PC-9 (cell line): ENCODE measurements around the gene FAM163B. TPM values are rescaled to one million over a fixed set of nuclear protein-coding genes. Genes with fewer than 3 reads are reported as not detected.

Experiments used
- BruUV-seq: library from RNA; stranded (reverse); fragments of 400-500 nt; replicated peaks from 2 replicates; lab custom pipeline; 2021; lab: Mats Ljungman, UMichigan
- CTCF ChIA-PET: fragments of 300-600 bp; sonication (Branson Sonifier 250); formaldehyde crosslinking; loops from one replicate; lab custom pipeline; 2022; ENCODE audit warnings: antibody characterized with exemption; lab: Charles Lee
- POLR2A ChIA-PET: fragments of 300-600 bp; sonication (Branson Sonifier 250); formaldehyde crosslinking; loops from one replicate; lab custom pipeline; 2022; ENCODE audit warnings: antibody characterized with exemption; ENCODE audit not compliant: unreplicated experiment; lab: Charles Lee
- DNase-seq, 2 experiments: peaks; one replicate each; pipeline versions ENCODE4 v3.0.0 to v3.0.0-alpha.2; 2015 to 2022; ENCODE audit warnings: mixed read lengths in 1 of 2
- H2AFZ ChIP-seq: fragments of 200-600 bp; sonication (generic); 2 replicates; pipeline ENCODE4 v1.8.1; 2017; ENCODE audit warnings: antibody characterized with exemption
- H3F3A ChIP-seq: fragments of 200-600 bp; sonication (generic); 2 replicates; pipeline ENCODE4 v1.8.1; 2017; ENCODE audit warnings: antibody characterized with exemption, mild to moderate bottlenecking, low read depth; ENCODE audit not compliant: insufficient read depth
- H3K27ac ChIP-seq: fragments of 200-600 bp; sonication (generic); 2 replicates; pipeline ENCODE4 v1.6.1; 2016; ENCODE audit warnings: mixed run types
- H3K27me3 ChIP-seq: fragments of 200-600 bp; sonication (generic); 2 replicates; pipeline ENCODE4 v1.6.1; 2016; ENCODE audit warnings: low read depth, mixed run types; ENCODE audit not compliant: insufficient read depth
- H3K36me3 ChIP-seq: fragments of 200-600 bp; sonication (generic); 2 replicates; pipeline ENCODE4 v1.6.1; 2016; ENCODE audit warnings: low read depth, mixed run types
- H3K4me1 ChIP-seq: fragments of 200-600 bp; sonication (generic); replicated peaks from 2 replicates; pipeline ENCODE4 v1.6.1; 2016; ENCODE audit warnings: mixed run types; ENCODE audit not compliant: insufficient read depth
- H3K4me2 ChIP-seq: fragments of 200-600 bp; sonication (generic); 2 replicates; pipeline ENCODE4 v1.6.1; 2017; ENCODE audit warnings: mixed run types
- H3K4me3 ChIP-seq: fragments of 200-600 bp; sonication (generic); 2 replicates; pipeline ENCODE4 v1.6.1; 2016; ENCODE audit warnings: mixed run types
- H3K79me2 ChIP-seq: fragments of 200-600 bp; sonication (generic); 2 replicates; pipeline ENCODE4 v1.6.1; 2017; ENCODE audit warnings: low read depth, mixed run types
- H3K9me2 ChIP-seq: fragments of 200-600 bp; sonication (generic); 2 replicates; pipeline ENCODE4 v1.8.1; 2017; ENCODE audit warnings: mild to moderate bottlenecking; ENCODE audit not compliant: insufficient read depth
- H3K9me3 ChIP-seq: fragments of 200-600 bp; sonication (generic); 2 replicates; pipeline ENCODE4 v1.8.1; 2016; ENCODE audit warnings: low read depth; ENCODE audit not compliant: insufficient read depth
- H4K20me1 ChIP-seq: fragments of 200-600 bp; sonication (generic); 2 replicates; pipeline ENCODE4 v1.8.1; 2017; ENCODE audit not compliant: insufficient read depth
- CTCF ChIP-seq: fragments of 200-600 bp; sonication (generic); conservative IDR thresholded peaks from 2 replicates; pipeline ENCODE4 v1.6.1; 2017; ENCODE audit warnings: mixed run types, antibody characterized with exemption, mild to moderate bottlenecking, moderate library complexity
- EZH2 ChIP-seq: fragments of 200-600 bp; sonication (generic); IDR thresholded peaks from 2 replicates; pipeline ENCODE4 v1.8.0; 2017; ENCODE audit warnings: antibody characterized with exemption, low read depth
- intact Hi-C: fragments of 100-400 bp; cut with micrococcal nuclease; formaldehyde crosslinking; loops from one replicate; pipeline ENCODE4 v1.10.0; 2022; ENCODE audit not compliant: unreplicated experiment
- total RNA-seq: library from RNA; stranded (reverse); gene quantifications from 2 replicates; pipeline ENCODE4 v1.2.3, GENCODE V29; 2021

FAM163B gene
- total RNA-seq, 1 experiment from 2014 or later: not detected

- Histone ChIP-seq H3F3A (no peaks in the 10 kb centered on the region), H4K20me1 (no peaks in the 10 kb centered on the region; the same call in 1 of the 2 replicates), H3K4me1 (no peaks in the 10 kb centered on the region), H3K27ac (no peak overlapping the region), H3K36me3 (no peaks in the 10 kb centered on the region), H3K9me3 (no peaks in the 10 kb centered on the region), H3K4me3 (no peak overlapping the region), H3K9me2 (no peaks in the 10 kb centered on the region), H3K27me3 (peaks cover 100% of the 10 kb centered on the region), H3K79me2 (no peaks in the 10 kb centered on the region), H2AFZ (no peak overlapping the region), H3K4me2 (no peak overlapping the region)
- CTCF ChIA-PET: no interaction called here
- intact Hi-C loops: loop anchor here (5.0 kb wide), 1 partner anchor 567 kb away; no protein-coding TSS in a partner anchor
- no TSS peak for BruUV-seq
- POLR2A ChIA-PET: no interaction called here
- no peak for DNase-seq
- TF ChIP-seq CTCF (no peak), EZH2 (no peak)
Observed at GRCh38 chr9:133529874-133530273, 79.3 kb downstream of the FAM163B start.

- Histone ChIP-seq H3K9me3 (no peaks in the 10 kb centered on the region), H3K79me2 (no peaks in the 10 kb centered on the region), H3K4me3 (no peak overlapping the region), H3K36me3 (no peaks in the 10 kb centered on the region), H2AFZ (no peak overlapping the region), H3K27ac (no peak overlapping the region), H3K4me1 (no peaks in the 10 kb centered on the region), H4K20me1 (no peaks in the 10 kb centered on the region; the same call in 1 of the 2 replicates), H3K4me2 (no peak overlapping the region), H3K27me3 (peaks cover 100% of the 10 kb centered on the region), H3F3A (no peaks in the 10 kb centered on the region), H3K9me2 (no peaks in the 10 kb centered on the region)
- no peak for DNase-seq
- CTCF ChIA-PET: no interaction called here
- TF ChIP-seq CTCF (no peak), EZH2 (no peak)
- intact Hi-C loops: no loop called here
- no TSS peak for BruUV-seq
- POLR2A ChIA-PET: no interaction called here
Observed at GRCh38 chr9:133529457-133529856, 79.7 kb downstream of the FAM163B start.

- H3K27ac ChIP-seq: no peak overlapping the region
- H3F3A ChIP-seq: no peaks in the 10 kb centered on the region
- DNase-seq: no peak
- H3K36me3 ChIP-seq: no peaks in the 10 kb centered on the region
- H3K4me2 ChIP-seq: no peak overlapping the region
- no peaks in the 10 kb centered on the region; the same call in 1 of the 2 replicates for H4K20me1 ChIP-seq
- no TSS peak for BruUV-seq
- H3K79me2 ChIP-seq: no peaks in the 10 kb centered on the region
- no peaks in the 10 kb centered on the region for H3K9me3 ChIP-seq
- POLR2A ChIA-PET: no interaction called here
- no peak overlapping the region for H2AFZ ChIP-seq
- intact Hi-C loops: no loop called here
- no peaks in the 10 kb centered on the region for H3K4me1 ChIP-seq
- TF ChIP-seq EZH2 (no peak), CTCF (no peak)
- no peak overlapping the region for H3K4me3 ChIP-seq
- CTCF ChIA-PET: no interaction called here
- H3K9me2 ChIP-seq: no peaks in the 10 kb centered on the region
- H3K27me3 ChIP-seq: peaks cover 100% of the 10 kb centered on the region
Observed at GRCh38 chr9:133528876-133529241, 80.3 kb downstream of the FAM163B start.
